CD4-positive, alpha-beta T cell (primary cell): ENCODE measurements around the gene EIF5. TPM values are rescaled to one million over a fixed set of nuclear protein-coding genes. Genes with fewer than 3 reads are reported as not detected.

Source experiments
- ATAC-seq: fragments of 200-7000 bp; cut with Tn5 transposase; one replicate; pipeline ENCODE4 v1.10.0; 2022; ENCODE audit warnings: mild to moderate bottlenecking; ENCODE audit not compliant: poor library complexity
- CTCF ChIA-PET: fragments of 350-600 bp; sonication (Branson Sonifier 250); formaldehyde crosslinking; loops from one replicate; lab custom pipeline; 2021; ENCODE audit warnings: antibody characterized with exemption, inconsistent platforms; lab: Charles Lee
- POLR2A ChIA-PET: fragments of 350-600 bp; sonication (Branson Sonifier 250); formaldehyde crosslinking; loops from one replicate; lab custom pipeline; 2021; ENCODE audit warnings: antibody characterized with exemption, inconsistent platforms; lab: Charles Lee
- DNase-seq, 14 experiments: peaks; one replicate each; pipeline ENCODE4 v3.0.0-alpha.2; 2013 to 2020; ENCODE audit warnings: mixed read lengths in 2 of 14
- H3K27ac ChIP-seq, 2 donors: one replicate each; pipeline versions ENCODE4 v1.5.1 to v1.7.0; 2013; ENCODE audit warnings: low read length in 2 of 2, low read depth in 1 of 2, mild to moderate bottlenecking in 1 of 2
- H3K27me3 ChIP-seq, 2 experiments: 1 replicate in 1 of 2; 2 replicates in 1 of 2; pipeline versions ENCODE4 v1.6.1 to v1.7.0; 2013; ENCODE audit warnings: low read length in 2 of 2, control low read depth in 1 of 2, mild to moderate bottlenecking in 1 of 2, moderate library complexity in 1 of 2; ENCODE audit not compliant: insufficient read depth in 2 of 2, control insufficient read depth in 1 of 2
- H3K36me3 ChIP-seq: one replicate; pipeline ENCODE4 v1.6.1; 2013; ENCODE audit warnings: low read length, control low read depth; ENCODE audit not compliant: insufficient read depth
- H3K4me1 ChIP-seq: one replicate; pipeline ENCODE4 v1.6.1; 2013; ENCODE audit warnings: low read length, control low read depth; ENCODE audit not compliant: insufficient read depth
- H3K4me3 ChIP-seq: one replicate; pipeline ENCODE4 v1.5.1; 2013; ENCODE audit warnings: mild to moderate bottlenecking, low read length, moderate library complexity
- H3K9me3 ChIP-seq, 2 experiments: 1 replicate in 1 of 2; 2 replicates in 1 of 2; pipeline versions ENCODE4 v1.6.1 to v1.7.0; 2013; ENCODE audit warnings: low read length in 2 of 2, mild to moderate bottlenecking in 2 of 2, control low read depth in 1 of 2, moderate library complexity in 1 of 2; ENCODE audit not compliant: control insufficient read depth in 1 of 2, insufficient read depth in 1 of 2
- H3K27ac Mint-ChIP-seq: one replicate; pipeline ENCODE4 v1.8.0; 2020; ENCODE audit warnings: mixed read lengths
- H3K27me3 Mint-ChIP-seq: one replicate; pipeline ENCODE4 v1.8.0; 2021; ENCODE audit warnings: mixed read lengths
- H3K36me3 Mint-ChIP-seq: one replicate; pipeline ENCODE4 v1.8.0; 2021; ENCODE audit warnings: low read depth, mixed read lengths
- H3K4me1 Mint-ChIP-seq: one replicate; pipeline ENCODE4 v1.8.0; 2021; ENCODE audit warnings: low read depth, mixed read lengths
- H3K4me3 Mint-ChIP-seq: one replicate; pipeline ENCODE4 v1.8.0; 2020; ENCODE audit warnings: mild to moderate bottlenecking, mixed read lengths
- H3K9me3 Mint-ChIP-seq: one replicate; pipeline ENCODE4 v1.8.0; 2020; ENCODE audit warnings: mixed read lengths
- CTCF ChIP-seq: fragments of 200-600 bp; IDR thresholded peaks from one replicate; pipeline ENCODE4 v1.8.0; 2022; ENCODE audit warnings: antibody characterized with exemption, mild to moderate bottlenecking
- intact Hi-C, 2 experiments: fragments of 100-400 bp; cut with DNase I in 1 of 2; cut with micrococcal nuclease in 1 of 2; formaldehyde crosslinking; loops; one replicate each; pipeline versions ENCODE4 v1.15.1 to v1.9.0; 2023 to 2025; cut with DNase I, micrococcal nuclease
- total RNA-seq, 174 experiments: library from RNA in 2 of 174; stranded (reverse) in 2 of 174; gene quantifications; one replicate each; pipeline ENCODE4 v1.2.3 and lab custom pipeline; 2021 to 2026

The EIF5 gene
- total RNA-seq, 2 experiments from 2014 or later = 658 TPM

GRCh38 chr14:103317976-103318580 lies 16.0 kb upstream of the EIF5 start:
- Mint-ChIP-seq H3K4me3 (no peak overlapping the region), H3K9me3 (no peaks in the 10 kb centered on the region), H3K36me3 (no peaks in the 10 kb centered on the region), H3K4me1 (no peaks in the 10 kb centered on the region), H3K27me3 (peaks cover 27% of the 10 kb centered on the region), H3K27ac (no peak overlapping the region)
- Histone ChIP-seq H3K27ac (no peak overlapping the region), H3K4me3 (no peak overlapping the region), H3K9me3 (no peaks in the 10 kb centered on the region), H3K36me3 (no peaks in the 10 kb centered on the region), H3K4me1 (no peaks in the 10 kb centered on the region), H3K27me3 (peaks cover 0 to 8% of the 10 kb centered on the region in 2 experiments)
- POLR2A ChIA-PET = no interaction called here
- ATAC-seq (no peak), DNase-seq (no peak)
- CTCF ChIA-PET = no interaction called here
- intact Hi-C loops = no loop called here
- TF ChIP-seq CTCF = no peak

- ChIA-PET CTCF (no interaction called here), POLR2A (no interaction called here)
- Histone ChIP-seq H3K4me3 (no peak overlapping the region), H3K36me3 (no peaks in the 10 kb centered on the region), H3K4me1 (no peaks in the 10 kb centered on the region), H3K9me3 (no peaks in the 10 kb centered on the region), H3K27me3 (peaks cover 0 to 8% of the 10 kb centered on the region in 2 experiments), H3K27ac (no peak overlapping the region)
- no peaks in the 10 kb centered on the region for H3K36me3 Mint-ChIP-seq
- no peak overlapping the region for H3K27ac Mint-ChIP-seq
- TF ChIP-seq CTCF = no peak
- H3K27me3 Mint-ChIP-seq = peaks cover 29% of the 10 kb centered on the region
- DNase-seq = no peak
- intact Hi-C loops = no loop called here
- no peaks in the 10 kb centered on the region for H3K4me1 Mint-ChIP-seq
- no peak for ATAC-seq
- no peak overlapping the region for H3K4me3 Mint-ChIP-seq
- H3K9me3 Mint-ChIP-seq = no peaks in the 10 kb centered on the region
Measured at GRCh38 chr14:103318750-103319419, 15.2 kb upstream of the EIF5 start.

- POLR2A ChIA-PET = no interaction called here
- Mint-ChIP-seq H3K27ac (no peak overlapping the region), H3K9me3 (no peaks in the 10 kb centered on the region), H3K27me3 (peaks cover 29% of the 10 kb centered on the region), H3K4me1 (no peaks in the 10 kb centered on the region), H3K36me3 (no peaks in the 10 kb centered on the region), H3K4me3 (no peak overlapping the region)
- no peak for TF ChIP-seq CTCF
- H3K36me3 ChIP-seq = no peaks in the 10 kb centered on the region
- CTCF ChIA-PET = no interaction called here
- no peak overlapping the region for H3K4me3 ChIP-seq
- DNase-seq = no peak
- intact Hi-C loops = no loop called here
- no peaks in the 10 kb centered on the region for H3K4me1 ChIP-seq
- peaks cover 0 to 8% of the 10 kb centered on the region in 2 experiments for H3K27me3 ChIP-seq
- no peaks in the 10 kb centered on the region for H3K9me3 ChIP-seq
- H3K27ac ChIP-seq = no peak overlapping the region
- no peak for ATAC-seq
Measured at GRCh38 chr14:103319422-103319821, 14.6 kb upstream of the EIF5 start.
